ENCODE results near the gene PMF1.
A peak's percentile ranks its signal among the peaks of the same experiment; 100 is the strongest.

Gene PMF1

GRCh38 chr1:156221986-156222692 is 9.3 kb downstream of the PMF1 start:
- TF ChIP-seq CTCF (IDR thresholded peaks at IDR 0.05; ENCODE audit: insufficient read depth, low read length, poor library complexity, severe bottlenecking), result no peak
- no peak overlapping the region for H3K4me3 ChIP-seq (replicated peaks; ENCODE audit: low read depth, low read length)
- no peaks in the 10 kb centered on the region for H3K27me3 ChIP-seq (replicated peaks; ENCODE audit: control insufficient read depth, insufficient read depth, low read length)
- no peak for DNase-seq (ENCODE audit: extremely low read depth, insufficient read length)
- H3K36me3 ChIP-seq (ENCODE audit: control insufficient read depth, insufficient read depth, low read length), result peaks cover 8% of the 10 kb centered on the region

DNA sequence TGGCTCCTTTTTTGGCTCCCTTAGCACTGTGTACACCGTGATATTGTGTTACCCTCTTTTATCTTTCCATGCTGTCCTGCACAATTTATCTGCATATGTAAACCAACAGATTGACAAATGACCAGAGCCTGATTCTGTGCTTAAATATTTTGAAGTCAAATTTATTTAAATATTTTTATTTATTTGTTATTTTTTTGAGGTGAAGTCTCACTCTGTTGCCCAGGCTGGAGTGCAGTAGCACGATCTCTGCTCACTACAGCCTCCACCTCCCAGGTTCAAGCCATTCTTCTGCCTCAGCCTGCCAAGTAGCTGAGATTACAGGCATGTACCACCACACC is 12.8 kb downstream of the PMF1 start:
- Histone ChIP-seq H3K27me3 (replicated peaks; ENCODE audit: control insufficient read depth, insufficient read depth, low read length) (no peaks in the 10 kb centered on the region), H3K36me3 (ENCODE audit: control insufficient read depth, insufficient read depth, low read length) (peaks cover 11% of the 10 kb centered on the region), H3K4me3 (replicated peaks; ENCODE audit: low read depth, low read length) (no peak overlapping the region)
- DNase-seq (ENCODE audit: extremely low read depth, insufficient read length), result no peak
- no peak for TF ChIP-seq CTCF (IDR thresholded peaks at IDR 0.05; ENCODE audit: insufficient read depth, low read length, poor library complexity, severe bottlenecking)

DNA sequence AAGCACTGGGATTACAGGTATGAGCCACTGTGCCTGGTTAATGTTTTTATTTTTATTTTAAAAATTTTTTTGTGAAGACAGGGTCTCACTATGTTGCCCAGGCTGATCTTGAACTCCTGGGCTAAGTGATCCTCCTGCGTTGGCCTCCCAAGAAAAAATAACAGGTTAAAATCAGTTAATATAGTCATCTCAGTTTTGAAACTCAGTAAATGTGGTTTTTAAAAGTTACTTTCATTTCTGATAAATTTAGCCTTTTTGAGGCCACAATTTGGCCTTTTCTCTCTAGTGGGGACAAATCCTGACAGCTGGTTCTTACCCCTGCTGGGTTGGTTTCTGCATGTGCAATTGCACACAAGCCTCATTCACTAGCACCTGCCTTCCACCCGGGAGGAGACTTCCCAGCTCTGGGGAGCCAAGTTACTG is 13.3 kb downstream of the PMF1 start:
- no peak for TF ChIP-seq CTCF (IDR thresholded peaks at IDR 0.05; ENCODE audit: insufficient read depth, low read length, poor library complexity, severe bottlenecking)
- Histone ChIP-seq H3K36me3 (ENCODE audit: control insufficient read depth, insufficient read depth, low read length) (peaks cover 10% of the 10 kb centered on the region), H3K27me3 (replicated peaks; ENCODE audit: control insufficient read depth, insufficient read depth, low read length) (no peaks in the 10 kb centered on the region), H3K4me3 (replicated peaks; ENCODE audit: low read depth, low read length) (no peak overlapping the region)
- DNase-seq (ENCODE audit: extremely low read depth, insufficient read length), result peak; percentile 69

DNA sequence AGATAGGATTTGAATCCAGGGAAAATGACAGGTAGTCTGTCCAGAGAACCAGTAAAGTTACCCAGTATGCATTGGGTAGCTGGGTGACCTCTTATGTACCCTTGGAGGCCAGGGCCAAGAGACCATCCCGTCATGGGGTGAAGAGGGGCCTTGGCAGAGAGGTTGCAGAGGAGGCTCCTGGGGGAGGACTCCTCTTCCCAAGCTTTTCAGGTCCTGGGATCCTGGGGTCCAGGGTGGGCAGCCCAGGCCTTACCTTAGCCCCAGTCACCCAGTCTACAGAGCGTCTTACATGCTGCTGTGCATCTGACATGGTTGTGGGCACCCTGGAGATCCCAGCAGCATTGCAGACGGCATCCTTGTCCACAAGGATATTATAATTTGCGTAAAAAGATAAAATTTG is 14.0 kb downstream of the PMF1 start:
- TF ChIP-seq CTCF (IDR thresholded peaks at IDR 0.05; ENCODE audit: insufficient read depth, low read length, poor library complexity, severe bottlenecking), result no peak
- Histone ChIP-seq H3K4me3 (replicated peaks; ENCODE audit: low read depth, low read length) (no peak overlapping the region), H3K36me3 (ENCODE audit: control insufficient read depth, insufficient read depth, low read length) (peaks cover 10% of the 10 kb centered on the region), H3K27me3 (replicated peaks; ENCODE audit: control insufficient read depth, insufficient read depth, low read length) (no peaks in the 10 kb centered on the region)
- DNase-seq (ENCODE audit: extremely low read depth, insufficient read length), result no peak

- H3K27me3 ChIP-seq (replicated peaks; ENCODE audit: control insufficient read depth, insufficient read depth, low read length), result no peaks in the 10 kb centered on the region
- H3K4me3 ChIP-seq (replicated peaks; ENCODE audit: low read depth, low read length), result no peak overlapping the region
- no peak for TF ChIP-seq CTCF (IDR thresholded peaks at IDR 0.05; ENCODE audit: insufficient read depth, low read length, poor library complexity, severe bottlenecking)
- H3K36me3 ChIP-seq (ENCODE audit: control insufficient read depth, insufficient read depth, low read length), result peaks cover 10% of the 10 kb centered on the region
- DNase-seq (ENCODE audit: extremely low read depth, insufficient read length), result no peak
These were observed 15.7 kb downstream of the PMF1 start for GRCh38 chr1:156228501-156228900.

Data from GM06990 (cell line).